K562 (cell line): ENCODE measurements around the gene SPATS2. TPM values are rescaled to one million over a fixed set of nuclear protein-coding genes. Genes with fewer than 3 reads are reported as not detected.

Experiments used
- ATAC-seq: fragments of 200-7000 bp; cut with Tn5 transposase; 3 replicates; pipeline ENCODE4 v1.9.1; 2020; ENCODE audit warnings: moderate library complexity
- BruUV-seq: library from RNA; stranded (reverse); fragments of 400-500 nt; replicated peaks from 2 replicates; lab custom pipeline; 2021; lab: Mats Ljungman, UMichigan
- CTCF ChIA-PET: fragments of 300-600 bp; formaldehyde crosslinking; extraction: SDS; loops from one replicate; lab custom pipeline; 2021; ENCODE audit warnings: low intra/inter-chr PET ratio; lab: Yijun Ruan, JAX
- POLR2A ChIA-PET: fragments of 300-600, 350-650 bp; sonication (Branson Sonifier 250); formaldehyde crosslinking; extraction: SDS; loops from one replicate; lab custom pipeline; 2021; ENCODE audit warnings: antibody characterized with exemption, inconsistent platforms; lab: Yijun Ruan, JAX
- DNase-seq, 4 experiments: peaks; one replicate each; pipeline versions ENCODE4 v3.0.0 to v3.0.0-alpha.2; 2011 to 2018; ENCODE audit warnings: low spot score in 3 of 4, mixed read lengths in 3 of 4; ENCODE audit errors: extremely low read depth in 1 of 4
- FAIRE-seq: peaks from 2 replicates; lab custom pipeline; 2011; peaks lifted over from hg19 to GRCh38; lab: Jason Lieb, UNC
- H2AFZ ChIP-seq: 2 replicates; pipeline ENCODE4 v1.6.0; 2011; ENCODE audit warnings: low read depth, low read length, control low read depth, inconsistent platforms
- H3K27ac ChIP-seq: fragments of 200-600 bp; 3 replicates; pipeline ENCODE4 v1.8.0; 2011; ENCODE audit warnings: low read depth, mild to moderate bottlenecking, control low read depth, inconsistent platforms, low read length, moderate library complexity, mixed read lengths; ENCODE audit errors: extremely low read depth
- H3K27me3 ChIP-seq, 2 experiments: fragments of 300-600 bp in 1 of 2; 2 replicates in 1 of 2; 3 replicates in 1 of 2; pipeline versions ENCODE4 v1.6.0 to v1.8.0; 2011; ENCODE audit warnings: inconsistent platforms in 2 of 2, low read length in 2 of 2, mild to moderate bottlenecking in 1 of 2, mixed read lengths in 1 of 2, moderate library complexity in 1 of 2; ENCODE audit not compliant: control insufficient read depth in 2 of 2, insufficient read depth in 2 of 2
- H3K36me3 ChIP-seq: fragments of 300-600 bp; 3 replicates; pipeline ENCODE4 v1.8.0; 2011; ENCODE audit warnings: mild to moderate bottlenecking, low read length, inconsistent platforms; ENCODE audit not compliant: control insufficient read depth, insufficient read depth
- H3K4me1 ChIP-seq, 2 experiments: fragments of 200-600 bp in 1 of 2; replicated peaks in 1 of 2; 2 replicates in 1 of 2; 3 replicates in 1 of 2; pipeline versions ENCODE4 v1.5.1 to v1.8.0; 2011; ENCODE audit warnings: inconsistent platforms in 2 of 2, low read length in 2 of 2, mild to moderate bottlenecking in 1 of 2, mixed read lengths in 1 of 2, moderate library complexity in 1 of 2; ENCODE audit not compliant: control insufficient read depth in 2 of 2, insufficient read depth in 2 of 2
- H3K4me2 ChIP-seq: 2 replicates; pipeline ENCODE4 v1.6.1; 2011; ENCODE audit warnings: low read length, control low read depth, inconsistent platforms, mixed read lengths; ENCODE audit not compliant: insufficient read depth
- H3K4me3 ChIP-seq: fragments of 200-600 bp; sonication (generic), shearing (Covaris generic); 2 replicates; pipeline ENCODE4 v1.5.1; 2016; ENCODE audit warnings: control low read depth, inconsistent platforms
- H3K79me2 ChIP-seq: fragments of 200-600 bp; 3 replicates; pipeline ENCODE4 v1.8.0; 2011; ENCODE audit warnings: low read length, inconsistent platforms; ENCODE audit not compliant: control insufficient read depth, insufficient read depth
- H3K9ac ChIP-seq, 2 experiments: 2 replicates each; pipeline versions ENCODE4 v1.6.0 to v1.6.1; 2011; ENCODE audit warnings: low read depth in 2 of 2, low read length in 2 of 2, control low read depth in 1 of 2, inconsistent platforms in 1 of 2, mild to moderate bottlenecking in 1 of 2, mixed read lengths in 1 of 2; ENCODE audit not compliant: insufficient read depth in 1 of 2
- H3K9me1 ChIP-seq: one replicate; pipeline ENCODE4 v1.6.0; 2011; ENCODE audit warnings: inconsistent platforms, mild to moderate bottlenecking, low read length, moderate library complexity; ENCODE audit not compliant: control insufficient read depth, insufficient read depth
- H3K9me3 ChIP-seq: replicated peaks from 2 replicates; pipeline ENCODE4 v1.5.1; 2011; ENCODE audit warnings: low read depth, low read length, inconsistent platforms; ENCODE audit not compliant: control insufficient read depth, insufficient read depth
- H4K20me1 ChIP-seq: replicated peaks from 2 replicates; pipeline ENCODE4 v1.6.1; 2011; ENCODE audit warnings: low read length, inconsistent platforms, mixed read lengths; ENCODE audit not compliant: control insufficient read depth, insufficient read depth
- CEBPG ChIP-seq, 3 experiments: fragments of 200-800 bp in 1 of 3; sonication (Bioruptor generic) in 1 of 3; sonication (generic) in 1 of 3; formaldehyde crosslinking in 1 of 3; IDR thresholded peaks in 2 of 3; conservative IDR thresholded peaks in 1 of 3; 2 replicates each; pipeline versions ENCODE4 v1.6.1 to v1.8.0; 2016 to 2022; ENCODE audit warnings: missing compliant biosample characterization in 2 of 3, missing genetic modification characterization in 2 of 3, mild to moderate bottlenecking in 1 of 3, missing genetic modification reagents in 1 of 3
- CREM ChIP-seq: IDR thresholded peaks from 2 replicates; pipeline ENCODE4 v1.6.1; 2014; ENCODE audit warnings: antibody characterized with exemption, low read depth
- HMBOX1 ChIP-seq: sonication (generic); IDR thresholded peaks from 2 replicates; pipeline ENCODE4 v1.6.1; 2016
- MLLT1 ChIP-seq, 2 experiments: fragments of 450-650 bp; IDR thresholded peaks; 2 replicates each; pipeline ENCODE4 v1.6.1; 2016
- NCOA1 ChIP-seq: fragments of 450-650 bp; IDR thresholded peaks from 2 replicates; pipeline ENCODE4 v1.6.1; 2016; ENCODE audit warnings: low read depth
- SMARCA4 ChIP-seq: fragments of 450-650 bp; IDR thresholded peaks from 2 replicates; pipeline ENCODE4 v1.6.1; 2016
- SNAPC5 ChIP-seq: fragments of 250-450 bp; sonication (Bioruptor Pico); IDR thresholded peaks from 2 replicates; pipeline ENCODE4 v1.8.0; 2021; ENCODE audit warnings: moderate library complexity, mild to moderate bottlenecking, inconsistent platforms
- ZBTB40 ChIP-seq, 2 experiments: fragments of 450-650 bp in 1 of 2; sonication (generic) in 1 of 2; formaldehyde crosslinking in 1 of 2; IDR thresholded peaks; 2 replicates each; pipeline versions ENCODE4 v1.7.1 to v1.9.0; 2016 to 2022; ENCODE audit warnings: inconsistent platforms in 1 of 2, mild to moderate bottlenecking in 1 of 2, missing genetic modification reagents in 1 of 2
- WGBS: fragments of 100-300 bp; shearing (Covaris generic); methylation state at CpG from one replicate; pipeline ENCODE4 v1.1.6; 2016; ENCODE audit warnings: low coverage, mixed read lengths; ENCODE audit not compliant: insufficient coverage; ENCODE audit errors: missing lambda C conversion rate; 5-methylcytosine and 5-hydroxymethylcytosine counted together
- in situ Hi-C: fragments of 300-500 bp; cut with MboI; formaldehyde crosslinking; loops from 4 replicates; pipeline ENCODE4 v1.15.0; 2018; ENCODE audit warnings: inconsistent platforms, mixed read lengths
- intact Hi-C: fragments of 100-400 bp; cut with micrococcal nuclease; formaldehyde crosslinking; loops from 2 replicates; pipeline ENCODE4 v1.14.2; 2022
- polyA plus RNA-seq, 8 experiments: library from polyadenylated mRNA; depleted of rRNA in 4 of 8; stranded (reverse) in 5 of 8; unstranded in 3 of 8; fragments of >200 nt; fragmentation: Nextera tagmentation in 2 of 8; fragmentation: Illumina TruSeq in 1 of 8; extraction: Ambion mirVana in 2 of 8; extraction: Trizol in 1 of 8; gene quantifications; 2 replicates each; pipeline versions ENCODE4 v1.2.1 to v1.2.3, GENCODE V29; 2011 to 2014; ENCODE audit warnings: inconsistent platforms in 1 of 8, missing spikeins in 1 of 8
- total RNA-seq, 7 experiments: library from RNA; depleted of rRNA in 6 of 7; stranded (reverse); fragments of >200 nt in 6 of 7; fragmentation: Illumina TruSeq in 2 of 7; extraction: Trizol in 2 of 7; gene quantifications; 2 replicates each; pipeline versions ENCODE4 v1.2.1 to v1.2.3, GENCODE V29; 2011 to 2021; ENCODE audit warnings: low replicate concordance in 1 of 7

The SPATS2 gene
- total and polyA plus RNA-seq, 9 of the 15 experiments (the other 6 are each of a cell fraction or from before 2014, with no cell fraction given): 5.4 to 48.2 (median 17.5) TPM

DNA sequence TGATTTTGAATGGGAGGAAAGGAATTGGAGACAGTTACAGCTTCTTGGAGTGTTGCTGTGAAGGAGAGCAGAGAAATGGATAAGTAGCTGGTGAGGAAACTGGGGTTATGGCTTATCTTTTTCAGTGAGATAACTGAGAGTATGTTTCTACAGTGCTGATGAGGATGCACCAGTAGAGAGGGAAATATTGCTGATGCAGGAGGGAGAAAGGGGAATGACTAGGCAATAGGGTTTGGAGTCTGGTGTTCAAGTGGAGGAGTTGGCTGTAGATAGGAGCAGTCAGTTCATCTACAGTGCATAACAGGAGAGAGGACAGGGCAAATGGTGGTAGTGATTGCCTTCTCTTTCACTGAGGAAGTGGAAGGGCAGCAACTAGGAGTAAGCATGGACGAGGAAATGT, 33.0 kb downstream of the SPATS2 start:
- H3K9ac ChIP-seq: no peak overlapping the region
- intact Hi-C loops (no loop called here), in situ Hi-C loops (no loop called here)
- H3K9me1 ChIP-seq: no peaks in the 10 kb centered on the region
- peak; percentile 85 for FAIRE-seq
- H3K36me3 ChIP-seq: no peaks in the 10 kb centered on the region
- DNase-seq: peak in 2 of 4 experiments; percentile 59 to 61
- WGBS: 0% methylated on average over 1 of the region's 1 CpG
- no peaks in the 10 kb centered on the region for H3K9me3 ChIP-seq
- H2AFZ ChIP-seq: no peak overlapping the region
- H3K79me2 ChIP-seq: peaks cover 32% of the 10 kb centered on the region
- ChIA-PET CTCF (no interaction called here), POLR2A (interaction anchor here (0.6 to 2.0 kb wide), 6 partner anchors 8 to 270 kb away, joined by 3 to 9 read pairs (median 4); partner anchors contain the start of gene SPATS2)
- no TSS peak for BruUV-seq
- peaks cover 11% of the 10 kb centered on the region for H4K20me1 ChIP-seq
- peak overlapping the region; percentile 43; the same call in 1 of the 2 replicates for H3K4me2 ChIP-seq
- H3K27me3 ChIP-seq: no peaks in the 10 kb centered on the region
- peak; percentile 91 for ATAC-seq
- no peak overlapping the region for H3K27ac ChIP-seq
- H3K4me1 ChIP-seq: peaks cover 16 to 21% of the 10 kb centered on the region in 2 experiments
- H3K4me3 ChIP-seq: no peak overlapping the region
- TF ChIP-seq NCOA1 (no peak), HMBOX1 (peak; percentile 65), MLLT1 (IDR thresholded peaks at IDR 0.05) (0 out of 4 replicates have a peak, but pooled peaks of 1 of the 2 experiments have one; percentile 20), CREM (0 out of 2 replicates have a peak, but pooled peaks have one; percentile 14), CEBPG (CRISPR knock-in tag; IDR thresholded peaks at IDR 0.05) (peak; percentile 66), CEBPG (tag; conservative IDR thresholded peaks at IDR 0.05 in 1 of 2, IDR thresholded peaks at IDR 0.05 in 1 of 2) (no peak), SMARCA4 (peak; percentile 83), SNAPC5 (CRISPR knock-in tag) (no peak), ZBTB40 (IDR thresholded peaks at IDR 0.05) (no peak), ZBTB40 (CRISPR knock-in tag; IDR thresholded peaks at IDR 0.05) (no peak)
